LNCAP (cell line): ENCODE measurements around the gene OXNAD1.

Experiments used
- TF ChIP-seq, protein P1 (sequence below): fragments of 450-650 bp; IDR thresholded peaks from 2 replicates; pipeline ENCODE4 v1.5.1; 2017; ENCODE audit warnings: mild to moderate bottlenecking

The OXNAD1 gene

DNA sequence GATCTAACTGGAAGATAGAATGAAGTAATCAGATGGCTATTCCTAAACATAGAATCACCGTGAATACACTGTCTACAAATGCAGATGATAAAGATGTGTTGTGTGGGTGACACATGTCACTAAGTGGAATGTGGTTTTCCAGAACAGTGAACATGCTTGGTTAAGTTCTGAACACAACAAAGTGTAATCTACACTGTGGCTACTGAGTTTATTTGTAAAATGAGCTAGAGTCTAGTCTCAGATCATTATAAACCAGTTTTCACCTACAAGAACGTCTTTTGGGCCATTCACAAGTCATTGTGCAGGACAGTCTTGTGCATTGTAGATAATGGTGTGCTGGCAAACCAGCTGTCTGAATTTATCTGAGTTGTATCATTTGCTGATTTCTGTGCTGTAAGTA, 35.3 kb downstream of the OXNAD1 start:
- TF ChIP-seq, protein P1, sequence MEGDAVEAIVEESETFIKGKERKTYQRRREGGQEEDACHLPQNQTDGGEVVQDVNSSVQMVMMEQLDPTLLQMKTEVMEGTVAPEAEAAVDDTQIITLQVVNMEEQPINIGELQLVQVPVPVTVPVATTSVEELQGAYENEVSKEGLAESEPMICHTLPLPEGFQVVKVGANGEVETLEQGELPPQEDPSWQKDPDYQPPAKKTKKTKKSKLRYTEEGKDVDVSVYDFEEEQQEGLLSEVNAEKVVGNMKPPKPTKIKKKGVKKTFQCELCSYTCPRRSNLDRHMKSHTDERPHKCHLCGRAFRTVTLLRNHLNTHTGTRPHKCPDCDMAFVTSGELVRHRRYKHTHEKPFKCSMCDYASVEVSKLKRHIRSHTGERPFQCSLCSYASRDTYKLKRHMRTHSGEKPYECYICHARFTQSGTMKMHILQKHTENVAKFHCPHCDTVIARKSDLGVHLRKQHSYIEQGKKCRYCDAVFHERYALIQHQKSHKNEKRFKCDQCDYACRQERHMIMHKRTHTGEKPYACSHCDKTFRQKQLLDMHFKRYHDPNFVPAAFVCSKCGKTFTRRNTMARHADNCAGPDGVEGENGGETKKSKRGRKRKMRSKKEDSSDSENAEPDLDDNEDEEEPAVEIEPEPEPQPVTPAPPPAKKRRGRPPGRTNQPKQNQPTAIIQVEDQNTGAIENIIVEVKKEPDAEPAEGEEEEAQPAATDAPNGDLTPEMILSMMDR: no peak

- TF ChIP-seq, protein P1: no peak
Measured at GRCh38 chr3:16300881-16301359, 35.9 kb downstream of the OXNAD1 start.

DNA sequence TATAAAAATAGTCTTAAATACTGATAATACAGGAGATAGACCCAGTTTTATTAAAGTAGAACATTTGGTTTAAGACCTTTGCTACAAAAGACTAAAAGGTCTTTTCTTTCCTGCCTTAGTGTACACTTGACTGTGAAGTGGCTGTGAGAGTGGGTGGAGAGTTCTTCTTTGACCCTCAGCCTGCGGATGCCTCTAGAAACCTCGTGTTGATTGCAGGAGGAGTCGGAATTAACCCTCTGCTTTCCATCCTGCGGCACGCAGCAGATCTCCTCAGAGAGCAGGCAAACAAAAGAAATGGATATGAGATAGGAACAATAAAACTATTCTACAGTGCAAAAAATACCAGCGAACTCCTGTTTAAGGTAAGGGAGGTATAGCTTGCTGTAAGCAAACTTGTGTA, 36.5 kb downstream of the OXNAD1 start:
- TF ChIP-seq, protein P1: no peak

GRCh38 chr3:16302082-16302631, 37.1 kb downstream of the OXNAD1 start:
- TF ChIP-seq, protein P1: no peak

GRCh38 chr3:16303037-16303575, 38.1 kb downstream of the OXNAD1 start:
- TF ChIP-seq, protein P1: no peak

DNA sequence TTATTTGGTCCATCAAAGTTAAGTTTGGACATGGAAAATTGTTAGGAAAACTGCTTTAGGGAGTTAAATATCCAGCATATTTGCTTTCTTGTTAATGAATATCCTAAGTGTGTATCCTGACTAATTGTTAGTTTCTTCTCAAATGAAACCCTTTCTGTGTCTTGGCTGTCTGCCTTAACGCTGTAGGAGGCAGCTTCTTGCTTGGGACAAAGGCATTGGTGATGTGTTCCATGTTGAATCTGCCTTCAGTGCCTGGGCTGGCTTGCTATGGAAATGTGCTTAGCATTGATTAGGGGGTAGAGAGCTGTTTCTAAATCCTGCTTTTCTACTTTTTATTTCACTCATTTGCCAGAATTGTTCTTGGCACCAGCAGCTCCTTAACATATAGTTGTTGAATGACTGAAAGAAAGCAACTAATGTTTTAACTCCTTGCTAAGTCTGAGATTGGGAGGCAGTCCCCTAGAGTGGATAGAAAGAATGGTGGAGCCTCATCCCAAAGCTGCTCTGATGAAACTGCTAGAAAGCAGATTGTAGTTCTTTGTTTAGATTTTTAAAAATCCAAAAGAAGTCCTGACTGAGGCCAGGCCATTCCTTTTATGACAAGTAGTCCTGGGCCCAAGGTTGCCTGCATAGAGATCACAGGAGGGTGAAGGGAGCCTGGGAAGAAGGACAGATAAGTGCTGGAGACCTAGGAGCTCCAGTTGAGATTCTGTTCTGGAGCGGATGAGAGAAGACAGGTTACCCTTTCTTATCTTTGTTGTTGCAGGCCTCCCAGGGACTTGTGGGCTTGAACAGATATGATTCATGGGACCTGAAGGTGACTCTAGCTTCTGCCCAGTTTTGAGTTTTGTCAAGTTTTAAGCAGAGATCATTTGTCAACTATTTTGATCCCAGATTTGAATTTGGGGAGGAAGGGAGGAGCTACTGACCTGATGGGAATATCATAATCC, 39.3 kb downstream of the OXNAD1 start:
- TF ChIP-seq, protein P1: no peak

DNA sequence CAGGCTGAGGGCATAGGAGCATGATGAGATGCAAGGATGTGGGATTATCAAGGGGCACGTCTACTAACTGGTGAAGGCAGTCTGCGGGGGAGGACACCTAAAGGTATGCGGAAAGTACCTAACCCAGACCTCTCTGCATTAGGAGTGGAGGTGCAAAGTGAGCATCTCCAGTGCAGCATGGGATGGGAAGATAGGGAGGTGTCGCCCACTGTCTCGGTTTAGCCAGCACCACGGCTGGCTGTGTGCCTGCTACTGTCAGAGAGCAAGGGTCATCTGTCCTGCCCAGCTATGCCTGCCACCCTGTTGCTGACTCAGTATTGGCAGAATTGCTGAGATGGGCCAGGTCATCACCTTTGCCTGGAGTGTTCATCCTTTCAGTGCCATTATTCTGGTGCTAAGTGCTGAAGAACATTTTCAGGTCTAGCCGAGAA, 40.1 kb downstream of the OXNAD1 start:
- TF ChIP-seq, protein P1: no peak
